Activated CD8-positive, alpha-beta memory T cell treated with anti-CD3 and anti-CD28 coated beads for 36 hours (primary cell): ENCODE data around the gene PTPRD. TPM values are rescaled to one million over a fixed set of nuclear protein-coding genes. Genes with fewer than 3 reads are reported as not detected.

Source experiments
- CTCF ChIA-PET: fragments of 350-600 bp; sonication (Branson Sonifier 250); formaldehyde crosslinking; loops from one replicate; lab custom pipeline; 2021; ENCODE audit warnings: antibody characterized with exemption; lab: Charles Lee
- POLR2A ChIA-PET: fragments of 350-600 bp; sonication (Branson Sonifier 250); formaldehyde crosslinking; loops from one replicate; lab custom pipeline; 2021; ENCODE audit warnings: antibody characterized with exemption; lab: Charles Lee
- total RNA-seq, 2 experiments: library from RNA; stranded (reverse); gene quantifications; one replicate each; pipeline ENCODE4 v1.2.3, GENCODE V29; 2021

PTPRD gene
- total RNA-seq, 2 experiments from 2014 or later: 0.10 to 0.15 TPM

- ChIA-PET POLR2A (no interaction called here), CTCF (no interaction called here)
Measured at GRCh38 chr9:10007356-10007755, 605.4 kb downstream of the PTPRD start.

- ChIA-PET POLR2A (no interaction called here), CTCF (no interaction called here)
Measured at GRCh38 chr9:10005206-10005605, 607.6 kb downstream of the PTPRD start.

GRCh38 chr9:10003047-10003446, 609.8 kb downstream of the PTPRD start:
- POLR2A ChIA-PET: no interaction called here
- CTCF ChIA-PET: no interaction called here

GRCh38 chr9:10000669-10001068, 612.1 kb downstream of the PTPRD start:
- ChIA-PET POLR2A (no interaction called here), CTCF (no interaction called here)

GRCh38 chr9:9998491-9999287, 614.1 kb downstream of the PTPRD start:
- ChIA-PET POLR2A (no interaction called here), CTCF (interaction anchor here (0.9 kb wide), 1 partner anchor 56 kb away, joined by 3 read pairs; no protein-coding TSS in a partner anchor)

- CTCF ChIA-PET: no interaction called here
Measured at GRCh38 chr9:9997585-9997984, 615.2 kb downstream of the PTPRD start.

GRCh38 chr9:9996259-9996658, 616.5 kb downstream of the PTPRD start:
- CTCF ChIA-PET: no interaction called here
- POLR2A ChIA-PET: no interaction called here

More at GRCh38 chr9:9997585-9997984, 615.2 kb downstream of the PTPRD start:
- POLR2A ChIA-PET: no interaction called here

GRCh38 chr9:9992936-9993335, 619.9 kb downstream of the PTPRD start:
- CTCF ChIA-PET: no interaction called here

GRCh38 chr9:9973062-9973461, 639.7 kb downstream of the PTPRD start:
- POLR2A ChIA-PET: no interaction called here
- CTCF ChIA-PET: no interaction called here

More at GRCh38 chr9:9992936-9993335, 619.9 kb downstream of the PTPRD start:
- POLR2A ChIA-PET: no interaction called here

GRCh38 chr9:9970514-9970913, 642.3 kb downstream of the PTPRD start:
- POLR2A ChIA-PET: no interaction called here
- CTCF ChIA-PET: no interaction called here

- CTCF ChIA-PET: no interaction called here
- POLR2A ChIA-PET: no interaction called here
Measured at GRCh38 chr9:9963841-9964240, 649.0 kb downstream of the PTPRD start.

- ChIA-PET POLR2A (no interaction called here), CTCF (no interaction called here)
Measured at GRCh38 chr9:9961934-9962333, 650.9 kb downstream of the PTPRD start.

- ChIA-PET CTCF (no interaction called here), POLR2A (no interaction called here)
Measured at GRCh38 chr9:9961487-9961886, 651.3 kb downstream of the PTPRD start.

GRCh38 chr9:9951556-9952160, 661.1 kb downstream of the PTPRD start:
- CTCF ChIA-PET: no interaction called here
- POLR2A ChIA-PET: no interaction called here

GRCh38 chr9:9950813-9951212, 662.0 kb downstream of the PTPRD start:
- CTCF ChIA-PET: no interaction called here
- POLR2A ChIA-PET: no interaction called here

- ChIA-PET CTCF (no interaction called here), POLR2A (no interaction called here)
Measured at GRCh38 chr9:9949978-9950377, 662.8 kb downstream of the PTPRD start.

GRCh38 chr9:9949368-9949767, 663.4 kb downstream of the PTPRD start:
- ChIA-PET CTCF (no interaction called here), POLR2A (no interaction called here)

- POLR2A ChIA-PET: no interaction called here
- CTCF ChIA-PET: no interaction called here
Measured at GRCh38 chr9:9945966-9946365, 666.8 kb downstream of the PTPRD start.

GRCh38 chr9:9942764-9943424, 669.9 kb downstream of the PTPRD start:
- POLR2A ChIA-PET: no interaction called here
- CTCF ChIA-PET: interaction anchor here (0.7 to 1.0 kb wide), 4 partner anchors 56 to 1200 kb away, joined by 3 to 4 read pairs (median 4); no protein-coding TSS in a partner anchor

- CTCF ChIA-PET: no interaction called here
Measured at GRCh38 chr9:9938432-9938831, 674.4 kb downstream of the PTPRD start.

More at GRCh38 chr9:9938432-9938831, 674.4 kb downstream of the PTPRD start:
- POLR2A ChIA-PET: no interaction called here
